Lower lobe of right lung (tissue), 2 donors: ENCODE measurements around the gene RNF146. TPM values are rescaled to one million over a fixed set of nuclear protein-coding genes. Genes with fewer than 3 reads are reported as not detected.

Source experiments
- ATAC-seq, 2 donors: fragments of 200-7000 bp; cut with Tn5 transposase; one replicate each; pipeline ENCODE4 v1.9.1; 2020 to 2022; ENCODE audit warnings: mild to moderate bottlenecking in 2 of 2, moderate library complexity in 2 of 2
- DNase-seq: peaks from one replicate; pipeline ENCODE4 v3.0.0-alpha.2; 2020
- H3K27ac ChIP-seq: fragments of 200-600 bp; one replicate; pipeline ENCODE4 v1.8.0; 2022
- H3K27me3 ChIP-seq: fragments of 200-600 bp; one replicate; pipeline ENCODE4 v1.8.0; 2022; ENCODE audit warnings: low read depth
- H3K36me3 ChIP-seq: fragments of 200-600 bp; one replicate; pipeline ENCODE4 v1.8.0; 2022; ENCODE audit warnings: mild to moderate bottlenecking
- H3K4me1 ChIP-seq: fragments of 200-600 bp; one replicate; pipeline ENCODE4 v1.8.0; 2022
- H3K4me3 ChIP-seq: fragments of 200-600 bp; one replicate; pipeline ENCODE4 v1.8.0; 2022; ENCODE audit warnings: mild to moderate bottlenecking
- H3K9me3 ChIP-seq: fragments of 200-600 bp; one replicate; pipeline ENCODE4 v1.8.0; 2022
- intact Hi-C: fragments of 100-400 bp; cut with DNase I; formaldehyde crosslinking; loops from one replicate; pipeline ENCODE4 v1.11.0; 2022
- total RNA-seq: library from RNA; stranded (reverse); fragmentation: NEBNext Ultra II Directional; extraction: Animal tissue kit (Norgen Biotek cat#: 25700); gene quantifications from one replicate; pipeline ENCODE4 v1.2.1, GENCODE V29; 2021
- TF ChIP-seq, protein P1 (sequence below): fragments of 200-600 bp; IDR thresholded peaks from one replicate; pipeline ENCODE4 v1.8.0; 2022; ENCODE audit warnings: antibody characterized with exemption, mild to moderate bottlenecking
- donor health status: DM: no; HTN: yes; CAD: no; lungs with severe emphysema.

The RNF146 gene
- total RNA-seq, 1 donor from 2014 or later, result 61.7 TPM

DNA sequence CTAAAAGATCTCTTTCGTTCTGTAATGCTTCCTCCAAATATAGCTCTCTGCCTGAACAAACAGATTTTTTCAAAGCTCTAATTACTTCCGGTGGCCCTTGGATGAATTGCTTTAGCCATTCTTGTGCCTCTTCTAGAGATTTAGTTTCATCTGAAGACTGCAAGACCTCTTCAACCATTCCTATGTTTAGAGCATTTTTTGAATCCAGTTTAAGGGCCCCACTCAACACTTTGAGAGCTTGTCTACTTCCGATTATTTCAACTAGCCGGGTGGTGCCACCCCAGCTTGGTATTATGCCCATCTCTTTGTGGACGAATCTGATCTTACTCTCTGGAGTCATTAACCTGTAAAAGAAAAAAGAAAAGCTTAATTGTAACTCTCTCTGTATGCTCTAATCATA, 23.3 kb downstream of the RNF146 start:
- TF ChIP-seq, protein P1, sequence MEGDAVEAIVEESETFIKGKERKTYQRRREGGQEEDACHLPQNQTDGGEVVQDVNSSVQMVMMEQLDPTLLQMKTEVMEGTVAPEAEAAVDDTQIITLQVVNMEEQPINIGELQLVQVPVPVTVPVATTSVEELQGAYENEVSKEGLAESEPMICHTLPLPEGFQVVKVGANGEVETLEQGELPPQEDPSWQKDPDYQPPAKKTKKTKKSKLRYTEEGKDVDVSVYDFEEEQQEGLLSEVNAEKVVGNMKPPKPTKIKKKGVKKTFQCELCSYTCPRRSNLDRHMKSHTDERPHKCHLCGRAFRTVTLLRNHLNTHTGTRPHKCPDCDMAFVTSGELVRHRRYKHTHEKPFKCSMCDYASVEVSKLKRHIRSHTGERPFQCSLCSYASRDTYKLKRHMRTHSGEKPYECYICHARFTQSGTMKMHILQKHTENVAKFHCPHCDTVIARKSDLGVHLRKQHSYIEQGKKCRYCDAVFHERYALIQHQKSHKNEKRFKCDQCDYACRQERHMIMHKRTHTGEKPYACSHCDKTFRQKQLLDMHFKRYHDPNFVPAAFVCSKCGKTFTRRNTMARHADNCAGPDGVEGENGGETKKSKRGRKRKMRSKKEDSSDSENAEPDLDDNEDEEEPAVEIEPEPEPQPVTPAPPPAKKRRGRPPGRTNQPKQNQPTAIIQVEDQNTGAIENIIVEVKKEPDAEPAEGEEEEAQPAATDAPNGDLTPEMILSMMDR, result no peak
- peaks cover 40% of the 10 kb centered on the region for H3K4me1 ChIP-seq
- H3K9me3 ChIP-seq, result no peaks in the 10 kb centered on the region
- H3K27me3 ChIP-seq, result no peaks in the 10 kb centered on the region
- ATAC-seq (peak; percentile 75 to 81), DNase-seq (no peak)
- H3K27ac ChIP-seq, result peak overlapping the region; percentile 13
- no peak overlapping the region for H3K4me3 ChIP-seq
- peaks cover 59% of the 10 kb centered on the region for H3K36me3 ChIP-seq
- intact Hi-C loops, result no loop called here

DNA sequence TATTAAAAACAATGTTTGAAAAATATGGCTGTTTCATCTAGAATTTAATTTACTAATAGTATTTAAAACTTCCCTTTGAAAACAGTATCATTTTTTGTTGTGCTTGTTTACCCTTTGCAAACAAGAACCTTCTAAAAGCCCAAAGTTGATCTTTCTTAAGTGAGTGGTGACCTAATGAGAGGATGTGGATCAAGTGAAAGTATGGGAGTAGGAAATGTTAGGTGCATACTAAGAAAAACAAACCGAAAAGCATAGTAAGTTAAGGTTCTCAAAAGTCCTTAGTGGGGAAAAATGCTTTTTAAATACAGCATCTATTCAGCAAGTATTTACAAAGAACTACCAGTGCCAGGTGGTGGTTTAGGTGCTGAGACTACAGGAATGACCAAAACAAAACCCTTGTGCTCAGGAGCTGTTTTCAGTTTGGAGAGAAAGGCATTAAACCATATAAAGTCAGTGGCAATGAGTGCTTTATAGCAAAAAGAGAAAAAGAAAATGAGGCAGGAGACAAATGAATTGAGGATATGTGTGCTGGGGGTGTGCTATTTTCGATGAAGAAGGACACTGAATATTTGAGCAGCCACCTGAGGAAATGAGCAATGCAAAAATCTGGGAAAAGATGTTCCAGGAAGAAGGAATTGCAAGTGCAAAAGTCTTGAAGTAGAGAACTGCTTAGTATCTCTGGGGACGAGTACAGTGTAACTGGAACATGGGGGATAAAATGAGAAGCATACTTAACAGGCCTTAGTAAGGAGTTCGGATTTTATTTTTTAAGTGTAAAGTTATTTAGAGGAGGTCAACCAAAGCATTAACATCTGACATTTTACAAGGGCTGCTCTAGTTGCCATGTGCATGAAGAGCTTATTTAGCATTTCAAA, 24.0 kb downstream of the RNF146 start:
- Histone ChIP-seq H3K27me3 (no peaks in the 10 kb centered on the region), H3K36me3 (peaks cover 62% of the 10 kb centered on the region), H3K4me3 (no peak overlapping the region), H3K4me1 (peaks cover 40% of the 10 kb centered on the region), H3K27ac (peak overlapping the region; percentile 13), H3K9me3 (no peaks in the 10 kb centered on the region)
- no peak for DNase-seq
- intact Hi-C loops, result no loop called here
- TF ChIP-seq, protein P1, result no peak
- peak; percentile 40 to 54 for ATAC-seq

DNA sequence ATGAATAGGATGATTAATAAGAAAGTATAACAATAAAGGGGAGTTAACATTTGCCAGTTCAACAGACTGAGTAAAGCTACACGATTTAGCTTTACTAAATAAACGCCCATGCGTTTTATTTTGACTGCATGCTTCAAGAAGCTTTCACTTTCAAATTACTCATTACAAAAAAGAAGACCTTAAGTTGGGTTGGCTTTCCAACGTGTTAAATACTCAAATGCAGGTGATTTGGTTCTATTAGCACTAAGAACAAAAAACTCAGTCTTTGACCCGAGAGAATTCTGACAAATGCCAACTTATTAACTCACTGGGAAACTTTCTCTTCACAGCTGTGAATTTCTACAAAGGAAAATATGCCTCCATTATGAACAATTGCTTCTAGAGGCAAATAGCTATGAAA, 24.8 kb downstream of the RNF146 start:
- TF ChIP-seq, protein P1, result no peak
- no peaks in the 10 kb centered on the region for H3K9me3 ChIP-seq
- intact Hi-C loops, result no loop called here
- H3K36me3 ChIP-seq, result peaks cover 57% of the 10 kb centered on the region
- H3K27ac ChIP-seq, result no peak overlapping the region
- peaks cover 40% of the 10 kb centered on the region for H3K4me1 ChIP-seq
- no peak for DNase-seq
- peak in 1 of 2 donors; percentile 39 for ATAC-seq
- no peaks in the 10 kb centered on the region for H3K27me3 ChIP-seq
- H3K4me3 ChIP-seq, result peak overlapping the region; percentile 8

DNA sequence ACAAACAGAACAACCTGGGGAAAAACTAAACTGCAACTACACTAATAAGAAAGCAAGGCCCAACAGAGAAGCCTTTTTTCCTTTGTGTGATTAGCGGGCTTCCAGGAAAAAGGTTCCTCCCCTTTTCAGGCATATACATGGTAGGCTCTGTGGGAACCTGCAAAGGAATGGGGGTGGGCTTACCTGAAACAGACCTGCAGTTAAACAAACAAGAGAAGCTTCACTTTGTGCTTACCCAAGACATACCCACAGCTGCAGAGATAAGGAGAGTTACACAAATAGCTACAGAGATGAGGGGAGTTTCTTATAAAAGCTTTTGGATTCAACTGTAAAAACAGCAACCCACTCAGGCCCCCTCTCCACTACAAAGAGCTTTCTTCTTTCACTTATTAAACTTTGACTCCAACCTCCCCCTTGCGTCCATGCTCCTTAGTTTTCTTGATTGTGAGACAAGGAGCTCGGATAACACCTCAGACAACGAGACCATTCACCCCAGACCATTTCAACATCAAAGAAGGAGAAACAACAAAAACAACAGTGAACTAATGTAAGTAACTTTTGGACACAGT, 30.9 kb downstream of the RNF146 start:
- Histone ChIP-seq H3K27me3 (no peaks in the 10 kb centered on the region), H3K27ac (no peak overlapping the region), H3K4me3 (no peak overlapping the region), H3K36me3 (peaks cover 23% of the 10 kb centered on the region), H3K9me3 (no peaks in the 10 kb centered on the region), H3K4me1 (peaks cover 31% of the 10 kb centered on the region)
- ATAC-seq (no peak), DNase-seq (no peak)
- intact Hi-C loops, result no loop called here
- TF ChIP-seq, protein P1, result no peak

DNA sequence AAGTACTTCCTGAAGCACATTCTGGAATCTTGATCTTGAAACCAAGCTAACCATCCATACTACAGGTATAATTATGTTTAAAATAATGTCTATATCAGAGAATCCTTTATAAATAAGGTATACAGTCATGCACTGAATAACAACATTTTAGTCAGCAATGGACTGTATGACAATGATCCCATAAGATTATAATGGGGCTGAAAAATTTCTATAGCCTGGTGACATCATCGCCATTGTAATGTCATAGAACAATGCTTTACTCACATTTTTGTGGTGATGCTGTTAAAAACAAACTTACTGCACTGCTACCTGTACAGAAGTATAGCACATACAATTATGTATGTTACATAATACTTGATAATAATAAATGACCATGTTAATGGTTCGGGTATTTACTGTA, 31.8 kb downstream of the RNF146 start:
- Histone ChIP-seq H3K4me1 (peaks cover 40% of the 10 kb centered on the region), H3K9me3 (no peaks in the 10 kb centered on the region), H3K27me3 (no peaks in the 10 kb centered on the region), H3K4me3 (no peak overlapping the region), H3K27ac (no peak overlapping the region), H3K36me3 (peaks cover 23% of the 10 kb centered on the region)
- intact Hi-C loops, result no loop called here
- TF ChIP-seq, protein P1, result no peak
- ATAC-seq (no peak), DNase-seq (no peak)
